NCI-H2107 treated with DMSO at 0.1 percent for 48 hours (cell line): ENCODE results near the gene CPT1C.

Source experiments
- DNase-seq: peaks from one replicate; lab custom pipeline; 2025; ENCODE audit not compliant: unreplicated experiment; lab: John Stamatoyannopoulos, UW

Gene CPT1C

GRCh38 chr19:49749771-49750170, 58.9 kb downstream of the CPT1C start:
- DNase-seq = no peak

GRCh38 chr19:49752701-49753100, 61.8 kb downstream of the CPT1C start:
- no peak for DNase-seq

- no peak for DNase-seq
Observed at GRCh38 chr19:49755956-49756355, 65.0 kb downstream of the CPT1C start.

GRCh38 chr19:49758292-49758691, 67.4 kb downstream of the CPT1C start:
- DNase-seq = no peak

GRCh38 chr19:49761249-49761624, 70.3 kb downstream of the CPT1C start:
- DNase-seq = no peak

GRCh38 chr19:49761625-49762311, 70.9 kb downstream of the CPT1C start:
- DNase-seq = no peak

GRCh38 chr19:49763230-49763629, 72.3 kb downstream of the CPT1C start, which contains the start of gene TSKS:
Gene TSKS, minus strand, starts transcription at chr19:49763306. Its CDS starts 59 bp downstream, at chr19:49763247.
- DNase-seq = no peak
